NOMO-1 treated with dmso at 0.1 percent for 144 hours (cell line): Measurements from ENCODE around the gene RUSC1.
"Not testable (repeated sequence)": the region's sequence is repeated elsewhere in the genome, so short reads cannot be mapped to it uniquely, and the experiment has no call there.

Experiments used
- DNase-seq: peaks from one replicate; lab custom pipeline; 2025; ENCODE audit not compliant: unreplicated experiment; lab: John Stamatoyannopoulos, UW

RUSC1 gene, protein sequence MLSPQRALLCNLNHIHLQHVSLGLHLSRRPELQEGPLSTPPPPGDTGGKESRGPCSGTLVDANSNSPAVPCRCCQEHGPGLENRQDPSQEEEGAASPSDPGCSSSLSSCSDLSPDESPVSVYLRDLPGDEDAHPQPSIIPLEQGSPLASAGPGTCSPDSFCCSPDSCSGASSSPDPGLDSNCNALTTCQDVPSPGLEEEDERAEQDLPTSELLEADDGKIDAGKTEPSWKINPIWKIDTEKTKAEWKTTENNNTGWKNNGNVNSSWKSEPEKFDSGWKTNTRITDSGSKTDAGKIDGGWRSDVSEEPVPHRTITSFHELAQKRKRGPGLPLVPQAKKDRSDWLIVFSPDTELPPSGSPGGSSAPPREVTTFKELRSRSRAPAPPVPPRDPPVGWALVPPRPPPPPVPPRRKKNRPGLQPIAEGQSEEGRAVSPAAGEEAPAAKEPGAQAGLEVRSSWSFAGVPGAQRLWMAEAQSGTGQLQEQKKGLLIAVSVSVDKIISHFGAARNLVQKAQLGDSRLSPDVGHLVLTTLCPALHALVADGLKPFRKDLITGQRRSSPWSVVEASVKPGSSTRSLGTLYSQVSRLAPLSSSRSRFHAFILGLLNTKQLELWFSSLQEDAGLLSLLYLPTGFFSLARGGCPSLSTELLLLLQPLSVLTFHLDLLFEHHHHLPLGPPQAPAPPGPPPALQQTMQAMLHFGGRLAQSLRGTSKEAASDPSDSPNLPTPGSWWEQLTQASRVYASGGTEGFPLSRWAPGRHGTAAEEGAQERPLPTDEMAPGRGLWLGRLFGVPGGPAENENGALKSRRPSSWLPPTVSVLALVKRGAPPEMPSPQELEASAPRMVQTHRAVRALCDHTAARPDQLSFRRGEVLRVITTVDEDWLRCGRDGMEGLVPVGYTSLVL

DNA sequence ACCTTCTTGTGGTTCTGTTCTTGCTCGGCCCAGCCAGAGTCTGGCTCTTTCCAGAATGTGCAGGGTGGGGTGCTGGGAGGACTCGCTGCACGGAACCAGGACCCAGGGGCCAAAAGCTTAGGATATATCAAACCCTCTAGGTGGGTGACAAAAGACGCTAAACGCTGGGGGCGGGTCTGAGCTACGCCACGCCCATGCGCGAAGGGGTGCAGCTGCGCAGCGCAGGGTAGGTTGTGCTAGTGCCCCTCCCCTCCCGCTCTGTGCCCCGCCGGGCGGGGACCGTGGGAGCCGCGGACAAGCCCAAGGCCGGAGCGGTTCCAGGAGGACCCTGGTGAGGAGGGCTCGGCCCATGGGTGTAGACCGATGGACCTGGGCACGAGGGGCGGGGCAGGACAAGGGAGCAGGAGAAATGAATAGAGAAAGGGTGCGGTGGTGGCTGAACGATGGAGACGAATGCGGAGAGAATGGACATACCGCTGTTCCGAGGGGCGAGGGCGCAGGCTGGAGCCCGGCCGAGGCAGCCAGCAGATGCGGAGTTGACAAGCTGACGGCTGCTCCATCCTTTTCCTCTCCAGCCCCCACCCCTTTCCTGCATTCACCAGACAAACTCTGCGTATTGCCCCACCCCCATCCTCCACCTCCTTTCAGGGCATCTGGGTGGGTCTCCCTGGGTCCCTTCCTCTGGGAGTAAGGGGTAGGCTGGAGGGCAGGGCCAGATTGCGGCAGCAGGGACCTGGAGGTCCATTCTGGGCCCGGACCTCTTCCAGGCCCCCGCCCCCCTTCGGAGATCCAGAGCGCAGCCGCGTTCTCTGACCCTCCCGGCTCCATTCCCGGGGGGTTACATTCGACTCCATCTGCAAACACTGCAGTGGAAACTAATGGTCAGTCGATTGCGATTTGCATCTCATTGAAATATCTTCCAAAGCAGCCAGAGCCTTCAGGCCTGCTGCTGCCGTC lies at the start of gene RUSC1:
RUSC1 (plus strand) TSS at position 234 of the 957 bp plus-strand sequence. CDS start 880 bp downstream, outside the sequence.
- DNase-seq = no peak

DNA sequence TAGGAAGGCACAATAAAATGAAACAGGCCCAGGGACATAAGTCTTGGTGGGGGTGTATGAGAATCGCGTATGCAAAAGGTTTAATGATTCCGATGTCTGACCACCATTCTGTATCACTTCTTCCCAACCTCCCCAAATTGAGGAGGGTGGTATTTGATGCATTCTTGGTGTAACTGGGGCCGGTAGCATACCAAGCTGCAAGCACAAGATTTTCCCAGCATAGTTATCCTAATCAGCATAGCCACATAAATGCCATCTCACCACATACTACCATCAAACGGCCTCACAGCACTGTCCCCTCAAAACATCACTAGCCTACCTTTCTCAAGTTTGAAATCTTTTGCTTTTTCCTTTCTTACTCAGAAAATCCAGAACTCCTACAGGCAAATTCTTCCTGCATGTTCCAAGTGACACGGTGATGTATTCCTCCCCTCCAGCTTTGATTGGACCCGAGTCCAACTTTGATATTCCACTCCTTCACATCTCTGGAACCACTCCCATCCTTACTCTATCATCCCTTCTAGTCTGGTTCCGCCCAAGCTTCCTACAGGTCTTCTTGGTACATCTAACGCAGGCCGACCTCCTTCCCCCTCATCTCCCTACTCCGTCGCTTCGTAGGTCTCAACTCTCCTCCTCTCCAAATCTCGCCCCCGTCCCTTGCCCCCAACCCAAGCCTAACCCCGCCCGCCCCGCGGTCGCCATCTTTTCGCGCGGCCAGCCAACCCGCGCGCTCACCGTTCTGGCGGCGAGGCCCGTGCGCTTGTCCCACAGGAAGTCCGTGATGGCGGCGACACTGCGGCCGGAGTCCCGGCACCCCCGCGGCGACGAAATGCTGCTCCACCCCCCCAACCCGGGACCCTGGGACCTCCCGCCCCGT lies 48.0 kb upstream of the RUSC1 start:
- no peak for DNase-seq

DNA sequence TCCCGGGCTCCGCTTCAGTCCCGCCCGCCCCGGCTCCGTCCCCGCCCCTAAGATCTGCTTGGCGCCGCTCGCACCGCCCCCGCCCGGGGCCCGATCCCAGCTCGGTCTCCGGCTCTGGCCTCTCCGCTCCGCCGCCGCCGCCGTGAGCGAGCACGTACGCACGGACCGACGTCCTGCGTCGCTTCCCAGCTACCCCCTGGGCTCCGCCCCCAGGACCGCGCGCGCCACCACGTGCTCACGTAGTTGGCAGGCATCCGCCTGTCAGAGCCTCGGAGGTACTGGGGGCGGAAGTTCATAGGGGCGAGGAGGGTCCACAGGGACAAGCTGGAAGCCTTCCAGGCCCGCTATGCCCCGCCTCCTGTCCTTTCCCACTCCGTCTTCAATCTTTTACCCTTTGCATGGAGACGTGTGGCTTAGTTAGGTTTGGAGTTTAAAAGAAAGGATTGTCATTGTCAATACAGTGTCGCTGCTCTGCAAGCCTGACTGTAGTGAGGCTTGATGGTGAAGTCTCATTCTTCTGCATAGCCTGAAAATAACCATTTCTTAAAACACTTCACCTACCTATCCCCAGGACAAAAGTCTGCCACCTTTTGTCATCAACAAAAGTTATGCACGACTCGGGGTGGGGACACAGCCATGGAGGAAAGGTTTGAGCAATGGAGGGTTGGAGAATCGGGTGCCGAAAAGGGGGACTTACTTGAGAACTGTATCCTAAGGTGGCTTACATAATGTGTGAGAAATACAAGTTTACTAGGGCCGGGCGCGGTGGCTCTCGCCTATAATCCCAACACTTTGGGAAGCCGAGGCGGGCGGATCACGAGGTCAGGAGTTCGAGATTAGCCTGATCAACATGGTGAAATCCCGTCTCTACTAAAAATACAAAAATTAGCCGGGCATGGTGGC lies 47.1 kb upstream of the RUSC1 start, which contains the start of gene CLK2:
CLK2 (minus strand) TSS at position 162 of the 903 bp plus-strand sequence. CDS start 2,527 bp downstream, outside the sequence.
- peak; percentile 94 for DNase-seq

DNA sequence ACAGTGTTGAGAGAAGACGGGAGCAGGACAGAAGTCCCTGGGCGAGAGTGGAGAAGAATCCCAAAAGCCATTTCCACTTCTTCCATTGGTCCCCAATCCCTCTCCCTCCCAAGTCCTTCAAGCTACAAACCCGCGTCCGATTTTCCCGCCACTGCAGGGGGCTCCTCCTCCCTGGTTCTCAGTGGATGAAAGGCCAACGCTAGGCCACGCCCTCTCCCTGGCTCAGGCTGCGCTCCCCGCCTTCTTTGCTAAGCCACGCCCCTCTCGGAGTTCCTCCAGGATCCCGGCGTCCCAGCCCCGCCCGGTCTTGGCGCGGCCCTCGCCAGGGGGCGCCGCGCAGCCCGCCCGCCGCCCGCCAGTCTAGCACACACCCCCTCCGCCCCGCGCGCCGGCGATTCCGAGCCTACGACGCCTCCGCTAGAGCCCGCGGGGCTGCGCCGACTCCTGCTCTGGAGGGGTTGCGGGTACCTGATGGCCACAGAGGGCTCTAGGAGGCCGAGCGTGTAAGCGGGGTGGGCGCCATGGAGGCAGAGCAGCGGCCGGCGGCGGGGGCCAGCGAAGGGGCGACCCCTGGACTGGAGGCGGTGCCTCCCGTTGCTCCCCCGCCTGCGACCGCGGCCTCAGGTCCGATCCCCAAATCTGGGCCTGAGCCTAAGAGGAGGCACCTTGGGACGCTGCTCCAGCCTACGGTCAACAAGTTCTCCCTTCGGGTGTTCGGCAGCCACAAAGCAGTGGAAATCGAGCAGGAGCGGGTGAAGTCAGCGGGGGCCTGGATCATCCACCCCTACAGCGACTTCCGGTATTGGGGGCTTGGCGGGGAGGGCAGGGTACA lies 43.4 kb upstream of the RUSC1 start, which contains the start of gene HCN3:
HCN3 (plus strand) TSS at position 394 of the 832 bp plus-strand sequence; CDS start at position 522, 128 bp downstream.
- peak; percentile 93 for DNase-seq

DNA sequence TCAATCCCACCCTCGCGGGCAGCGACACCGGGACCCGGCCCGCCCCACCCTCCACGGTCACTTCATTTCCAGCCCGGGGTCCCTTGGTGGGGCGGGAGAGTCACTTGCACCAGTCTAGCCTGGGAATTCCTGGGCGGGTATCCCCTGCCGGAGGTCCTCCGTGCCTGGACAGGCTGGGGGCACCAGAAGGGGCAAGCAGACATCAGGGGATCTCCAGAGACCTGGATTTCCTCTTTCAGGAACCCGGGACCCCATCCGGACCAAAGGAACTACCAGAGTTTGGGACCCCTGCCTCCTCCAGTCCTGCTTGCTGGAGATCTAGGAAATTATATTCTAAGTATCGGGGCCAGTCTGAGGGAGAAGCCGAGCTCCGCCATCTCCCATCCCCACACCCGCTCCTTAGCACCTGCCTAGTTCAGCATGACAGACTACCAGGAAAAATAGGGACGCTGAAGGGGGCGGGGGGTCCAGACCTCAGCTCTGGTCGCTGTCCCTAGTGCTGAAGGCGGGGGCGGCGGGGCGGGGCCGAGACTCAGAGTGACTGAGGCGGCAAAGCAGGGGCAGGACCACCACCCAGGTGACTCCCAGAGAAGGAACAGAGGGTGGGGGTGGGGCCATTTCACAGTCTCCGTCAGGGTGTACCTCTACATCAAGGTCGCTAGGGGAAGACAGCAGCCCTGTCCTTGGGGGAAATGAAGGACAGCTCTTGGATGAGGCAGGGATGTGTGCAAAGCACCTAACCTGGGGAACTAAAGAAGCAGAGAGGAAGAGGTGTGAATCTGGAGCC lies 42.6 kb upstream of the RUSC1 start:
- DNase-seq = no peak

DNA sequence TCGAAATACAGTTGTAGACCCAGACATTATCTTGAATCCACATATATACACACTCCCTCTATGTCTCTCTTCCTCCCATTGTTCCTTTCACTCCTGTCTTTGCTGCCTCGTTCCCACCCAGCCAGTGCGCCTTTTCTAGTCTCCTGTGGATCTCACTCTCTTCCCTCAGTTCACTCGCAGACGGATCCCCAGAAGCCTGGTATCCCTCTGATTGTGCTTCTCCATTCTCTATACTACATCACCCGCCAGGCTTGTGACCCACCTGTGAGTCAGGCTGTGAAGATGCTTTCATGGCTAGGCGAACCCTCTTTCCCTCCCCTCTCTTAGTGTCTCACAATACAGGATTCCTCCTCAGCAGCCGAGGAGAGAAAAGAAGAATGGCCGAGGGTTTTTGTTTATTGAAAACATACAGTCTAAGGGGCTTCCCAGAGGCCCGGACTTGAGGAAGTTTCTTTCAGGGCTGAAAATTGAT lies 42.0 kb upstream of the RUSC1 start:
- DNase-seq = no peak

DNA sequence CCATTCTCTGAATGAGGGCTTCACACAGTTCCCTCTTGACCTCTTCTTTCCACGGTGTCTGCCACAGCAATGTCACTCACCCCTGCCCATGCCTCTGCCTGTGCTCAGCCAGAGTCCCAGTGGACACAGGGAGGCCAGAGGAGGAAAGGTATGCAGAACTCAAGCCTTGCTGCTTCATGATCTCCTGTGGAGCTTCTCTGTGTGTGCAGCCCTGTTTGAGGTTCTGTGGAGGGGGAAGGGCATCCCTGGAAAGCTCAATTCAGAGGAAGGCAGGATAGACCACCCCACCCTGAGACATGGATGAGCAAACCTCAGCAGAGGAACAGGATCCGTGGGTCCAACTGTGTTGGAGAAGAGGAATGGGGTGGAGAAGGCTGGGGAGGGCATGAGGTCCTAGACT lies 41.4 kb upstream of the RUSC1 start:
- DNase-seq = no peak

DNA sequence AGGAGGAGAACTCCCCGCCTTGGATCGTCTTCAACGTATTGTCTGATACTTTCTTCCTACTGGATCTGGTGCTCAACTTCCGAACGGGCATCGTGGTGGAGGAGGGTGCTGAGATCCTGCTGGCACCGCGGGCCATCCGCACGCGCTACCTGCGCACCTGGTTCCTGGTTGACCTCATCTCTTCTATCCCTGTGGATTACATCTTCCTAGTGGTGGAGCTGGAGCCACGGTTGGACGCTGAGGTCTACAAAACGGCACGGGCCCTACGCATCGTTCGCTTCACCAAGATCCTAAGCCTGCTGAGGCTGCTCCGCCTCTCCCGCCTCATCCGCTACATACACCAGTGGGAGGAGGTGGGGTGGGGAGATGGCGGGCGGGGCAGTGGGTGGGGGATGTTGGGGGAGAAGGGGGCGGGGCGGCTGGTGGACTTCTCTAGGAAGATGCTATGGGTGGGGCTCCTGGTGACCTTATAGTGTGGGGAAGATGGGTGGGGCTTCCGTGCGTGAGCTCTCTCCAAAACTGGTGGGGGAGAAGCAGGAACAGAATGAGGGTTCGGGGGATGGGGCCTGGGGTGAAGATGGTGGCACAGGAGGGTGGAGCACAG lies 38.1 kb upstream of the RUSC1 start:
- DNase-seq = no peak

DNA sequence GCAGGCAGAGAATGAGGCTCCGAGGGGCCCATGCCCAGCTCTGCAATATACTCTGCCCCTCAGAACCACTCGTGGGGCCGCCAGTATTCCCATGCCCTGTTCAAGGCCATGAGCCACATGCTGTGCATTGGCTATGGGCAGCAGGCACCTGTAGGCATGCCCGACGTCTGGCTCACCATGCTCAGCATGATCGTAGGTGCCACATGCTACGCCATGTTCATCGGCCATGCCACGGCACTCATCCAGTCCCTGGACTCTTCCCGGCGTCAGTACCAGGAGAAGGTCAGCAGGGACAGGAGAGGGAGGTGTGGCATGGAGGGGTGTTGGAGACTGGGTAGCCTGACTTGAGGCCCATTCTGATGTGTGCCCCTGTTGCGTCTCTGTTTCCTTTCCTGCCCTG lies 36.2 kb upstream of the RUSC1 start:
- no peak for DNase-seq

DNA sequence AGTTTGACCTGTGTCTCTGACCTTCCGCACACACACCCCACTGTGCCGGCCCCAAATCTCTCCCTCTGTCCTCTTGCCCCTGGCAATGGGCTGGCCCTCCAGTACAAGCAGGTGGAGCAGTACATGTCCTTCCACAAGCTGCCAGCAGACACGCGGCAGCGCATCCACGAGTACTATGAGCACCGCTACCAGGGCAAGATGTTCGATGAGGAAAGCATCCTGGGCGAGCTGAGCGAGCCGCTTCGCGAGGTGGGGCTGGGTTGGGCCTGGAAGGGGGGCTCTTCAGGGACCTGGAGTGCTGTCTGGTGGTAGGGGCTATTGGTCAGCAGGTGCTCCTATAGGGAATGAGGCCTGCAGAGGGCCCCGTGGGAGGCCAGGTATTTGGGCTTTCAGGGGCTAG lies 35.6 kb upstream of the RUSC1 start:
- DNase-seq = no peak

DNA sequence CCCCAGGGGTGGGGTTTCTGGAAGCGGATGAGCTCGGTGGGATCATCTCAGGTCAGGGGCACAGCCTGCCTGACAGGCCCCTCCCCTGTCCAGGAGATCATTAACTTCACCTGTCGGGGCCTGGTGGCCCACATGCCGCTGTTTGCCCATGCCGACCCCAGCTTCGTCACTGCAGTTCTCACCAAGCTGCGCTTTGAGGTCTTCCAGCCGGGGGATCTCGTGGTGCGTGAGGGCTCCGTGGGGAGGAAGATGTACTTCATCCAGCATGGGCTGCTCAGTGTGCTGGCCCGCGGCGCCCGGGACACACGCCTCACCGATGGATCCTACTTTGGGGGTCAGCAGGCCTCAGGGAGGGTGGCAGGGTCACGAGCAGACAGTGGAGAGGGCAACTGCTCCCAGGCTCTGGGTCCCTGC lies 35.1 kb upstream of the RUSC1 start:
- DNase-seq = no peak

DNA sequence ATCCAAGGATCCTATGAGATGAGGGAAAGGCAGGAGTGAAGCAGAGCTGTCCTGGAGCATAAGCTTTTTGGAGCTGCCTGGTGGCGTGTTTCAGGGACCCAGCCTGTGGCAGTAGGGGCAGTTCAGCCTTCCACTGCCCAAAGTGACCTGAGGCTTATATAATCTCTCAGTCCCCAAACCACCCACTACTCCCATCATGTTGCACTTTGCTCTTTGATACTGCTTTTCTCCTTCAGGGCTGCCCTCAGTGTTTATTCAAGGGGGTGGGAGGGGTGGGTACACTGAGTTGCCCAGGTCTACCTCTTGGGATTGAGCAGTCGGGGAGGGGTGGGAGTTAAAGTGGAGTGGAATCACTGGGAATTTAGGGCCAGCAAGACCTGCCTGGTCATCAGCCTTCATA lies 34.1 kb upstream of the RUSC1 start:
- no peak for DNase-seq

DNA sequence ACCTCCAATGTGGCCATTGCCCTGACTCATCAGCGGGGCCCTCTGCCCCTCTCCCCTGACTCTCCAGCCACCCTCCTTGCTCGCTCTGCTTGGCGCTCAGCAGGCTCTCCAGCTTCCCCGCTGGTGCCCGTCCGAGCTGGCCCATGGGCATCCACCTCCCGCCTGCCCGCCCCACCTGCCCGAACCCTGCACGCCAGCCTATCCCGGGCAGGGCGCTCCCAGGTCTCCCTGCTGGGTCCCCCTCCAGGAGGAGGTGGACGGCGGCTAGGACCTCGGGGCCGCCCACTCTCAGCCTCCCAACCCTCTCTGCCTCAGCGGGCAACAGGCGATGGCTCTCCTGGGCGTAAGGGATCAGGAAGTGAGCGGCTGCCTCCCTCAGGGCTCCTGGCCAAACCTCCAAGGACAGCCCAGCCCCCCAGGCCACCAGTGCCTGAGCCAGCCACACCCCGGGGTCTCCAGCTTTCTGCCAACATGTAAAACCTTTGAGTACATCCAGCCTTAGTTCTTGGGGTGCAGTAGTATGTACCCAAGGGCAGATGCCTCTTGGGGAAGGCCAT lies 32.6 kb upstream of the RUSC1 start:
- DNase-seq = no peak

DNA sequence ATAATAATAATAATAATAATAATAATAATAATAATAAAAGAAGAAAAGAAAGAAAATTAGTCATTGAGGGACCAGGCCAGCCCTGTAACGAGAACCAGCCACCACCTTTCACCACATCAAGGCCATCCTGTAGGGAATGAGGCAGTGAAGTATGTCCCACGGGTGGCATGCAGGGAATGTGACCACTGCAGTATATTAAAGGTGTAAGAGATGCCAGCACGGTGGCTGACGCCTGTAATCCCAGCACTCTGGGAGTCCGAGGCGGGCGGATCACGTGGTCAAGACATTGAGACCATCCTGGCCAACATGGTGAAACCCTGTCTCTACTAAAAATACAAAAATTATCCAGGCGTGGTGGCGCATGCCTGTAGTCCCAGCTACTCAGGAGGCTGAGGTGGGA lies 29.7 kb upstream of the RUSC1 start:
- not testable (repeated sequence) for DNase-seq

DNA sequence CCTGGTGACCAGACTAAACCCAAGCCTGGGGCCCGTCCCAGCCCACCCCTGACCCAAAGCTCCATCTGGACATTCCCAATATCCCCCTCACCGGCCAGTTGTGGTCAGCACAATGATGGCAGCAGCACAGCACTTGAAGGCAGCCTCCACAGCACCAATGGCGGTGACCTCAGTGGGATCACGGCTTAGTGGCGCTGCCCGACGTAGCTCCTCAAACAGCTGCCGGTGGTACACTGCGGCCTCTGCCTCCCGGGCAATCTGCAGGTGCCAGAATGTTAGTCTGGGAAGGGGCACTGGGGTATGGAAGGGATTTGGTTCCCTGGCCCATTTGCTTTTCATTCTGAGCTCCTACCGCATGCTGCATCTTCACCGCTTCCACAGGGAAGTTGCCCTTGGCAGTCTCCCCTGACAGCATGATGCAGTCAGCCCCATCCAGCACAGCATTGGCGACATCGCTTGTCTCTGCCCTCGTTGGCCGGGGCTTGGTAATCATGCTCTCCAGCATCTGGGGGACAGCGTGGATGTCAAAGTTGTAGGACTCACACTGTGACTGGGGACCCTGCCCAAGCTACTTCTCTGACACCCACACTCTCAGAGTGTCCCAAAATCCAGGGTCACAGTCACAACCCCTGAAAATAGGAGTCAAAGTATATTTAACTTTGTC lies 27.5 kb upstream of the RUSC1 start:
- DNase-seq = no peak
